ENCODE measurements around the gene RBP5. TPM values are rescaled to one million over a fixed set of nuclear protein-coding genes. Genes with fewer than 3 reads are reported as not detected.

RBP5 gene
- total RNA-seq, 1 experiment from 2014 or later = 2.7 TPM

- Histone ChIP-seq H4K91ac (ENCODE audit: insufficient read length, low read depth, low read length) (no peak overlapping the region), H4K5ac (ENCODE audit: insufficient read length, low read depth, low read length) (no peak overlapping the region), H3K9ac (ENCODE audit: extremely low read depth, insufficient read length, low read length) (no peak overlapping the region), H3K79me1 (ENCODE audit: insufficient read depth, low read depth, low read length, poor library complexity, severe bottlenecking) (no peaks in the 10 kb centered on the region), H3K23ac (ENCODE audit: insufficient read length, low read depth, low read length) (no peak overlapping the region), H3K14ac (ENCODE audit: insufficient read depth, low read length) (no peak overlapping the region), H2BK15ac (ENCODE audit: low read depth, low read length) (no peak overlapping the region), H3K18ac (ENCODE audit: insufficient read length, low read depth, low read length) (no peak overlapping the region), H3K4me1 (ENCODE audit: insufficient read depth, low read length) (no peaks in the 10 kb centered on the region), H3K56ac (ENCODE audit: insufficient read length, low read depth, low read length) (no peak overlapping the region), H3K79me2 (ENCODE audit: insufficient read depth, low read length) (no peaks in the 10 kb centered on the region), H3K9me3 (ENCODE audit: control insufficient read depth, low read depth, low read length) (no peaks in the 10 kb centered on the region), H2BK20ac (ENCODE audit: low read depth, low read length, poor library complexity, severe bottlenecking) (no peak overlapping the region), H3K4ac (ENCODE audit: low read depth, low read length) (no peak overlapping the region), H2AK5ac (ENCODE audit: insufficient read length, low read length) (no peak overlapping the region), H3K23me2 (ENCODE audit: insufficient read length, low read depth, low read length, poor library complexity, severe bottlenecking) (no peaks in the 10 kb centered on the region), H2BK120ac (ENCODE audit: low read depth, low read length, poor library complexity, severe bottlenecking) (no peak overlapping the region), H3K4me2 (ENCODE audit: insufficient read depth, insufficient read length, low read length) (no peak overlapping the region), H2BK12ac (ENCODE audit: insufficient read length, low read depth, low read length) (no peak overlapping the region), H2BK5ac (ENCODE audit: insufficient read length, low read length) (no peak overlapping the region), H3K27ac (ENCODE audit: insufficient read length, low read depth, low read length) (no peak overlapping the region), H4K8ac (replicated peaks; ENCODE audit: insufficient read length, low read depth, low read length) (no peak overlapping the region), H4K20me1 (ENCODE audit: control insufficient read depth, insufficient read depth, insufficient read length) (no peaks in the 10 kb centered on the region), H3K27me3 (ENCODE audit: insufficient read depth, low read length) (no peaks in the 10 kb centered on the region), H3T11ph (ENCODE audit: low read length) (no peak overlapping the region), H2AFZ (ENCODE audit: low read length) (no peak overlapping the region)
- no peak overlapping the region for H3K4me3 Mint-ChIP-seq
- H3K27ac Mint-ChIP-seq = no peak overlapping the region
- no peaks in the 10 kb centered on the region for H3K36me3 Mint-ChIP-seq (ENCODE audit: insufficient read depth in 1 of 3, low read depth in 3 of 3)
- WGBS (ENCODE audit: extremely low coverage, insufficient read length, low lambda C conversion rate) = no CpG with 5 or more reads among the region's 4 CpGs
- TF ChIP-seq, protein P1, sequence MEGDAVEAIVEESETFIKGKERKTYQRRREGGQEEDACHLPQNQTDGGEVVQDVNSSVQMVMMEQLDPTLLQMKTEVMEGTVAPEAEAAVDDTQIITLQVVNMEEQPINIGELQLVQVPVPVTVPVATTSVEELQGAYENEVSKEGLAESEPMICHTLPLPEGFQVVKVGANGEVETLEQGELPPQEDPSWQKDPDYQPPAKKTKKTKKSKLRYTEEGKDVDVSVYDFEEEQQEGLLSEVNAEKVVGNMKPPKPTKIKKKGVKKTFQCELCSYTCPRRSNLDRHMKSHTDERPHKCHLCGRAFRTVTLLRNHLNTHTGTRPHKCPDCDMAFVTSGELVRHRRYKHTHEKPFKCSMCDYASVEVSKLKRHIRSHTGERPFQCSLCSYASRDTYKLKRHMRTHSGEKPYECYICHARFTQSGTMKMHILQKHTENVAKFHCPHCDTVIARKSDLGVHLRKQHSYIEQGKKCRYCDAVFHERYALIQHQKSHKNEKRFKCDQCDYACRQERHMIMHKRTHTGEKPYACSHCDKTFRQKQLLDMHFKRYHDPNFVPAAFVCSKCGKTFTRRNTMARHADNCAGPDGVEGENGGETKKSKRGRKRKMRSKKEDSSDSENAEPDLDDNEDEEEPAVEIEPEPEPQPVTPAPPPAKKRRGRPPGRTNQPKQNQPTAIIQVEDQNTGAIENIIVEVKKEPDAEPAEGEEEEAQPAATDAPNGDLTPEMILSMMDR (conservative IDR thresholded peaks at IDR 0.05) = no peak
- H3K4me1 Mint-ChIP-seq = 0 out of 4 replicates have a peak, but pooled peaks cover 0 to 2% of the 10 kb centered on the region in 2 experiments
- H3K27me3 Mint-ChIP-seq (ENCODE audit: low read depth) = peaks cover 9% of the 10 kb centered on the region
- no peak for DNase-seq
- no peaks in the 10 kb centered on the region for H3K9me3 Mint-ChIP-seq
Observed at GRCh38 chr12:7076493-7076892, 52.2 kb downstream of the RBP5 start.
